Measurements from ENCODE around the gene HECW1.

Gene HECW1

GRCh38 chr7:43513251-43513650 lies 400.8 kb downstream of the HECW1 start:
- DNase-seq: no peak

- no peak for DNase-seq
Measured at GRCh38 chr7:43516581-43517342, 404.3 kb downstream of the HECW1 start.

- no peak for DNase-seq
Measured at GRCh38 chr7:43517464-43517863, 405.0 kb downstream of the HECW1 start.

GRCh38 chr7:43520201-43520600 lies 407.8 kb downstream of the HECW1 start:
- DNase-seq: no peak

- no peak for DNase-seq
Measured at GRCh38 chr7:43522406-43523156, 410.1 kb downstream of the HECW1 start.

- no peak for DNase-seq
Measured at GRCh38 chr7:43528576-43529354, 416.3 kb downstream of the HECW1 start.

- no peak for DNase-seq
Measured at GRCh38 chr7:43530553-43531410, 418.3 kb downstream of the HECW1 start.

GRCh38 chr7:43531700-43532099 lies 419.3 kb downstream of the HECW1 start:
- DNase-seq: no peak

- DNase-seq: no peak
Measured at GRCh38 chr7:43533801-43534479, 421.5 kb downstream of the HECW1 start.

- no peak for DNase-seq
Measured at GRCh38 chr7:43535031-43535451, 422.6 kb downstream of the HECW1 start.

GRCh38 chr7:43535810-43536585 lies 423.6 kb downstream of the HECW1 start:
- no peak for DNase-seq

- DNase-seq: no peak
Measured at GRCh38 chr7:43536773-43537172, 424.3 kb downstream of the HECW1 start.

GRCh38 chr7:43537765-43538403 lies 425.4 kb downstream of the HECW1 start:
- no peak for DNase-seq

GRCh38 chr7:43538404-43538771 lies 425.9 kb downstream of the HECW1 start:
- DNase-seq: no peak

- DNase-seq: no peak
Measured at GRCh38 chr7:43540471-43540870, 428.0 kb downstream of the HECW1 start.

- DNase-seq: no peak
Measured at GRCh38 chr7:43542716-43543115, 430.3 kb downstream of the HECW1 start.

GRCh38 chr7:43546231-43546630 lies 433.8 kb downstream of the HECW1 start:
- no peak for DNase-seq

- no peak for DNase-seq
Measured at GRCh38 chr7:43550427-43550826, 438.0 kb downstream of the HECW1 start.

- DNase-seq: no peak
Measured at GRCh38 chr7:43552122-43552521, 439.7 kb downstream of the HECW1 start.

- DNase-seq: no peak
Measured at GRCh38 chr7:43553999-43554398, 441.6 kb downstream of the HECW1 start.

- no peak for DNase-seq
Measured at GRCh38 chr7:43554423-43554822, 442.0 kb downstream of the HECW1 start.

Measured in KG1 (cell line).